ENCODE measurements around the gene XRCC6.
A peak's percentile ranks its signal among the peaks of the same experiment; 100 is the strongest.

DNA sequence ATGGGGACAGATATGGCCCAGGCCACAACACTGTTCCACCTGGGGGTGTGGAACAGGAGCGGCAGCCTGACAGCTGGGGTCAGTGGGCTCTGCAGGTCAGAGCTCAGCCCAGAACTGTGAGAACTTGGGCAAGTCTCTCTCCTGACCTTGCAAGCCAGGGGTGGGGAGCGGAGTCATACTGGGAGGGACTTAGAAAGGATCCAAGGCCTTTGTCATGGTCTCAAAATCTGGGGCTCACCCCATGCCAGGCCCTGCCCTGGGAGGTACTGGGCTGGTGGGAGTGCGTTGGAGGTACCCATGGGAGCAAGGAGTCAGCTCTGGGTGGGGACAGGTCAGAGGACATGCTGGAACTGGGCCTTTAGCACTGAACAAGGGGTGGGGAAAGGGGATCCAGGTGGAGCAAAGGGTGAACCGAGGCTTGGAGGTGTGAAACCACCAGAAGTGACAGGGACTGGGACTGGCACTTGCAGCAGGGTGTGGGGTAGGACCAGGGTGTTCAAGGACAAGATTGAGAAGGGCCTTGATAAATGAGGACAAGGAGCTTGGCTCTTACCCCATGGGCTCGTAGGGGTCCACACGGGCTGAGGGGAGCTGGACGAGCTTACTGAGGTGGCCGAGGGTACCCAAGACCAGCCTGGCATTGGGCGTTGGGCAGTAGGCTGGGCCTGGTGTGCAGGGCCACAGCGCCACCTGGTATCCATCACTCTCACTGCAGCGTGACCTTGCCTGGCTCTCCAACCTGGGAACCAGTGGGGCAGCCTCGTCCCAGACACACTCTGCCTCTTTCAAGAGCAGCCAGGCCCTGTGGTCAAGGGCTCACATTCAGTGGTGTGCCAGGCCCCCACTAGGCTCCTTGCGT is 24.1 kb upstream of the XRCC6 start:
- TF ChIP-seq FOXM1 (IDR thresholded peaks at IDR 0.05; ENCODE audit: borderline replicate concordance, low read depth), result no peak
- peak; percentile 88 for TF ChIP-seq RAD21 (IDR thresholded peaks at IDR 0.05; ENCODE audit: low read depth)
- no peak for TF ChIP-seq TAF1 (IDR thresholded peaks at IDR 0.05; ENCODE audit: low read depth)
- no peak for TF ChIP-seq YY1 (IDR thresholded peaks at IDR 0.05; ENCODE audit: low read depth)
- TF ChIP-seq, protein P1, sequence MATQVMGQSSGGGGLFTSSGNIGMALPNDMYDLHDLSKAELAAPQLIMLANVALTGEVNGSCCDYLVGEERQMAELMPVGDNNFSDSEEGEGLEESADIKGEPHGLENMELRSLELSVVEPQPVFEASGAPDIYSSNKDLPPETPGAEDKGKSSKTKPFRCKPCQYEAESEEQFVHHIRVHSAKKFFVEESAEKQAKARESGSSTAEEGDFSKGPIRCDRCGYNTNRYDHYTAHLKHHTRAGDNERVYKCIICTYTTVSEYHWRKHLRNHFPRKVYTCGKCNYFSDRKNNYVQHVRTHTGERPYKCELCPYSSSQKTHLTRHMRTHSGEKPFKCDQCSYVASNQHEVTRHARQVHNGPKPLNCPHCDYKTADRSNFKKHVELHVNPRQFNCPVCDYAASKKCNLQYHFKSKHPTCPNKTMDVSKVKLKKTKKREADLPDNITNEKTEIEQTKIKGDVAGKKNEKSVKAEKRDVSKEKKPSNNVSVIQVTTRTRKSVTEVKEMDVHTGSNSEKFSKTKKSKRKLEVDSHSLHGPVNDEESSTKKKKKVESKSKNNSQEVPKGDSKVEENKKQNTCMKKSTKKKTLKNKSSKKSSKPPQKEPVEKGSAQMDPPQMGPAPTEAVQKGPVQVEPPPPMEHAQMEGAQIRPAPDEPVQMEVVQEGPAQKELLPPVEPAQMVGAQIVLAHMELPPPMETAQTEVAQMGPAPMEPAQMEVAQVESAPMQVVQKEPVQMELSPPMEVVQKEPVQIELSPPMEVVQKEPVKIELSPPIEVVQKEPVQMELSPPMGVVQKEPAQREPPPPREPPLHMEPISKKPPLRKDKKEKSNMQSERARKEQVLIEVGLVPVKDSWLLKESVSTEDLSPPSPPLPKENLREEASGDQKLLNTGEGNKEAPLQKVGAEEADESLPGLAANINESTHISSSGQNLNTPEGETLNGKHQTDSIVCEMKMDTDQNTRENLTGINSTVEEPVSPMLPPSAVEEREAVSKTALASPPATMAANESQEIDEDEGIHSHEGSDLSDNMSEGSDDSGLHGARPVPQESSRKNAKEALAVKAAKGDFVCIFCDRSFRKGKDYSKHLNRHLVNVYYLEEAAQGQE (IDR thresholded peaks at IDR 0.05; ENCODE audit: low read depth), result no peak
- TF ChIP-seq, protein P2, sequence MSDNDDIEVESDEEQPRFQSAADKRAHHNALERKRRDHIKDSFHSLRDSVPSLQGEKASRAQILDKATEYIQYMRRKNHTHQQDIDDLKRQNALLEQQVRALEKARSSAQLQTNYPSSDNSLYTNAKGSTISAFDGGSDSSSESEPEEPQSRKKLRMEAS (IDR thresholded peaks at IDR 0.05), result no peak
- TF ChIP-seq, protein P3, sequence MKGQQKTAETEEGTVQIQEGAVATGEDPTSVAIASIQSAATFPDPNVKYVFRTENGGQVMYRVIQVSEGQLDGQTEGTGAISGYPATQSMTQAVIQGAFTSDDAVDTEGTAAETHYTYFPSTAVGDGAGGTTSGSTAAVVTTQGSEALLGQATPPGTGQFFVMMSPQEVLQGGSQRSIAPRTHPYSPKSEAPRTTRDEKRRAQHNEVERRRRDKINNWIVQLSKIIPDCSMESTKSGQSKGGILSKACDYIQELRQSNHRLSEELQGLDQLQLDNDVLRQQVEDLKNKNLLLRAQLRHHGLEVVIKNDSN (IDR thresholded peaks at IDR 0.05), result no peak
- no peak for TF ChIP-seq CREB1 (IDR thresholded peaks at IDR 0.05; ENCODE audit: low read depth)
- no peak for TF ChIP-seq EP300 (IDR thresholded peaks at IDR 0.05; ENCODE audit: borderline replicate concordance)
- TF ChIP-seq NFIC (IDR thresholded peaks at IDR 0.05), result no peak
- no peak for TF ChIP-seq ZBTB7A (IDR thresholded peaks at IDR 0.05; ENCODE audit: low read depth)
- TF ChIP-seq EGR1 (IDR thresholded peaks at IDR 0.05), result no peak
